Measurements from ENCODE around the gene EHMT1.

DNA sequence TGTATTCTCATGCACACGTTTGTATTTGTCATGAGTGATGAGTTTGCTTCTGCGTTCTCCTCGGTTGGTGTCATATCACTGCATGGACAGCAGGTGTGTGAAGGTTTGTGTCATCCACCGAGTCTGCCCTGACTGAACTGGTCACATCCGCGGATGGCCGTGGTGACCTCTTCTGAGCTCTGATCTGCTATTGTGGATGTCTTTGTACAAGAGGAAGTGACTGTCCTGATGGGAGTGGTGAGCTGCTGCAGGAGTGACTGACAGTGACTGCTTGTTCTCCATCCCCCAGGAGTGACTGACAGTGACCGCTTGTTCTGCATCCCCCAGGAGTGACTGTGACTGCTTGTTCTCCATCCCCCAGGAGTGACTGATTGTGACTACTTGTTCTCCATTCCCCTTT lies 69.9 kb downstream of the EHMT1 start:
- TF ChIP-seq, protein P1, sequence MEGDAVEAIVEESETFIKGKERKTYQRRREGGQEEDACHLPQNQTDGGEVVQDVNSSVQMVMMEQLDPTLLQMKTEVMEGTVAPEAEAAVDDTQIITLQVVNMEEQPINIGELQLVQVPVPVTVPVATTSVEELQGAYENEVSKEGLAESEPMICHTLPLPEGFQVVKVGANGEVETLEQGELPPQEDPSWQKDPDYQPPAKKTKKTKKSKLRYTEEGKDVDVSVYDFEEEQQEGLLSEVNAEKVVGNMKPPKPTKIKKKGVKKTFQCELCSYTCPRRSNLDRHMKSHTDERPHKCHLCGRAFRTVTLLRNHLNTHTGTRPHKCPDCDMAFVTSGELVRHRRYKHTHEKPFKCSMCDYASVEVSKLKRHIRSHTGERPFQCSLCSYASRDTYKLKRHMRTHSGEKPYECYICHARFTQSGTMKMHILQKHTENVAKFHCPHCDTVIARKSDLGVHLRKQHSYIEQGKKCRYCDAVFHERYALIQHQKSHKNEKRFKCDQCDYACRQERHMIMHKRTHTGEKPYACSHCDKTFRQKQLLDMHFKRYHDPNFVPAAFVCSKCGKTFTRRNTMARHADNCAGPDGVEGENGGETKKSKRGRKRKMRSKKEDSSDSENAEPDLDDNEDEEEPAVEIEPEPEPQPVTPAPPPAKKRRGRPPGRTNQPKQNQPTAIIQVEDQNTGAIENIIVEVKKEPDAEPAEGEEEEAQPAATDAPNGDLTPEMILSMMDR (IDR thresholded peaks at IDR 0.05; ENCODE audit: low read length): no peak
- no peak for TF ChIP-seq EZH2 (IDR thresholded peaks at IDR 0.05; ENCODE audit: borderline replicate concordance, low read length)

Measured in OCI-LY1 (cell line).